Measurements from ENCODE around the gene STRIP1.

DNA sequence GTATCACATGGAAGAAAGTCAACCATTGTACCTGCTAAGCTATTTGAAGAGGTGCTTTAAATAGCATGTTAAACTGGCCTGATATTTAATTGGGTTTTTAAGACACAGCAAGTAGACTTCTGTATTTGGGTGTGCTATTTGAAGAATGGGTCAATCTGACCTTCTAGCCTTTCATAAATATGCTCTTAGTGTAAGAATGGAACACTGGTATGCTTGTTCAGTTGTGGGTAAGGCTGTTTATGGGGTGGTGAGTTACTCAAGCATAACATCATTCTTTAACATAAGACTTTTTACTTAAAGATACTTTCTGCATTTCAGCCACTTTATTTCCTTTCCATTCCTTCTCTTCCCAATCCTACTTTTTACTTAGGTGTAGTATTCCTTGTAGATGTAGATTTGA is 28.5 kb upstream of the STRIP1 start:
- TF ChIP-seq, protein P1, sequence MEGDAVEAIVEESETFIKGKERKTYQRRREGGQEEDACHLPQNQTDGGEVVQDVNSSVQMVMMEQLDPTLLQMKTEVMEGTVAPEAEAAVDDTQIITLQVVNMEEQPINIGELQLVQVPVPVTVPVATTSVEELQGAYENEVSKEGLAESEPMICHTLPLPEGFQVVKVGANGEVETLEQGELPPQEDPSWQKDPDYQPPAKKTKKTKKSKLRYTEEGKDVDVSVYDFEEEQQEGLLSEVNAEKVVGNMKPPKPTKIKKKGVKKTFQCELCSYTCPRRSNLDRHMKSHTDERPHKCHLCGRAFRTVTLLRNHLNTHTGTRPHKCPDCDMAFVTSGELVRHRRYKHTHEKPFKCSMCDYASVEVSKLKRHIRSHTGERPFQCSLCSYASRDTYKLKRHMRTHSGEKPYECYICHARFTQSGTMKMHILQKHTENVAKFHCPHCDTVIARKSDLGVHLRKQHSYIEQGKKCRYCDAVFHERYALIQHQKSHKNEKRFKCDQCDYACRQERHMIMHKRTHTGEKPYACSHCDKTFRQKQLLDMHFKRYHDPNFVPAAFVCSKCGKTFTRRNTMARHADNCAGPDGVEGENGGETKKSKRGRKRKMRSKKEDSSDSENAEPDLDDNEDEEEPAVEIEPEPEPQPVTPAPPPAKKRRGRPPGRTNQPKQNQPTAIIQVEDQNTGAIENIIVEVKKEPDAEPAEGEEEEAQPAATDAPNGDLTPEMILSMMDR (IDR thresholded peaks at IDR 0.05): no peak
- TF ChIP-seq POLR2A (IDR thresholded peaks at IDR 0.05): no peak
